Endodermal cell (in vitro differentiated cells): ENCODE measurements around the gene PIEZO2. TPM values are rescaled to one million over a fixed set of nuclear protein-coding genes. Genes with fewer than 3 reads are reported as not detected.

Experiments
- DNase-seq: peaks from one replicate; pipeline ENCODE4 v3.0.0-alpha.2; 2017
- H3K27ac ChIP-seq: 2 replicates; pipeline ENCODE4 v1.5.1; 2013; ENCODE audit warnings: mild to moderate bottlenecking, low read depth, low read length, moderate library complexity
- H3K27me3 ChIP-seq: 2 replicates; pipeline ENCODE4 v1.6.1; 2013; ENCODE audit warnings: mild to moderate bottlenecking, low read length, moderate library complexity; ENCODE audit not compliant: insufficient read depth, control insufficient read depth, poor library complexity, severe bottlenecking
- H3K36me3 ChIP-seq: 2 replicates; pipeline ENCODE4 v1.7.0; 2013; ENCODE audit warnings: mild to moderate bottlenecking, low read length, moderate library complexity; ENCODE audit not compliant: control insufficient read depth, insufficient read depth
- H3K4me1 ChIP-seq: one replicate; pipeline ENCODE4 v1.7.0; 2013; ENCODE audit warnings: low read length; ENCODE audit not compliant: control insufficient read depth, insufficient read depth
- H3K4me3 ChIP-seq: 2 replicates; pipeline ENCODE4 v1.5.1; 2013; ENCODE audit warnings: mild to moderate bottlenecking, low read length, moderate library complexity
- H3K9ac ChIP-seq: 2 replicates; pipeline ENCODE4 v1.6.1; 2013; ENCODE audit warnings: mild to moderate bottlenecking, low read length, moderate library complexity; ENCODE audit not compliant: poor library complexity, severe bottlenecking; ENCODE audit errors: extremely low read depth
- H3K9me3 ChIP-seq: 2 replicates; pipeline ENCODE4 v1.6.1; 2013; ENCODE audit warnings: mild to moderate bottlenecking, low read length, moderate library complexity; ENCODE audit not compliant: control insufficient read depth
- H3K27ac Mint-ChIP-seq: 2 replicates; pipeline ENCODE4 v1.8.0; 2020; ENCODE audit warnings: mixed read lengths
- H3K27me3 Mint-ChIP-seq: 2 replicates; pipeline ENCODE4 v1.8.0; 2021; ENCODE audit warnings: mild to moderate bottlenecking, mixed read lengths; ENCODE audit not compliant: insufficient read depth
- H3K36me3 Mint-ChIP-seq: 2 replicates; pipeline ENCODE4 v1.8.0; 2020; ENCODE audit warnings: low read depth, mixed read lengths
- H3K4me1 Mint-ChIP-seq: 2 replicates; pipeline ENCODE4 v1.8.0; 2020; ENCODE audit warnings: mixed read lengths
- H3K4me3 Mint-ChIP-seq: 2 replicates; pipeline ENCODE4 v1.8.0; 2020; ENCODE audit warnings: mild to moderate bottlenecking, moderate library complexity, mixed read lengths
- H3K9me3 Mint-ChIP-seq: 2 replicates; pipeline ENCODE4 v1.8.0; 2020; ENCODE audit warnings: mild to moderate bottlenecking, mixed read lengths
- CTCF ChIP-seq: fragments of 200-600 bp; sonication (generic); conservative IDR thresholded peaks from 2 replicates; pipeline ENCODE4 v1.5.0; 2021; ENCODE audit warnings: antibody characterized with exemption, mild to moderate bottlenecking
- WGBS, 2 experiments: methylation state at CpG; one replicate each; pipeline versions ENCODE4 v1.1.5 to v1.1.7; 2013; ENCODE audit warnings: missing lambda C conversion rate in 2 of 2, mixed read lengths in 1 of 2; ENCODE audit not compliant: insufficient coverage in 1 of 2, insufficient read length in 1 of 2; 5-methylcytosine and 5-hydroxymethylcytosine counted together
- total RNA-seq, 2 donors: library from RNA; stranded (reverse); fragmentation: NEBNext Ultra II Directional in 1 of 2; extraction: Animal tissue kit (Norgen Biotek cat#: 25700) in 1 of 2; gene quantifications; 2 replicates in 1 of 2; 3 replicates in 1 of 2; pipeline ENCODE4 v1.2.1, GENCODE V29; 2021

Gene PIEZO2
- total RNA-seq, 2 donors from 2014 or later, result 7.3 to 12.1 TPM

GRCh38 chr18:10953672-10954071 is 195.7 kb downstream of the PIEZO2 start:
- no peak for TF ChIP-seq CTCF
- Mint-ChIP-seq H3K4me1 (peaks cover 26% of the 10 kb centered on the region), H3K4me3 (no peak overlapping the region), H3K27me3 (no peaks in the 10 kb centered on the region), H3K9me3 (peaks cover 3% of the 10 kb centered on the region), H3K36me3 (no peaks in the 10 kb centered on the region), H3K27ac (no peak overlapping the region)
- H3K36me3 ChIP-seq, result no peaks in the 10 kb centered on the region
- H3K4me1 ChIP-seq, result peaks cover 4% of the 10 kb centered on the region
- H3K9ac ChIP-seq, result no peak overlapping the region
- DNase-seq, result no peak
- WGBS, 2 experiments, result 91 to 94% methylated on average over 4 to 5 of the region's 5 CpGs
- no peaks in the 10 kb centered on the region for H3K27me3 ChIP-seq
- H3K9me3 ChIP-seq, result peaks cover 2% of the 10 kb centered on the region
- H3K4me3 ChIP-seq, result no peak overlapping the region
- H3K27ac ChIP-seq, result no peak overlapping the region

GRCh38 chr18:10951631-10952544 is 197.5 kb downstream of the PIEZO2 start:
- no peaks in the 10 kb centered on the region for H3K27me3 ChIP-seq
- no peak for DNase-seq
- H3K36me3 Mint-ChIP-seq, result peaks cover 1% of the 10 kb centered on the region
- WGBS, 2 experiments, result no CpG with 5 or more reads among the region's 1 CpG
- H3K36me3 ChIP-seq, result no peaks in the 10 kb centered on the region
- no peak overlapping the region for H3K27ac Mint-ChIP-seq
- peaks cover 26% of the 10 kb centered on the region for H3K4me1 Mint-ChIP-seq
- peaks cover 17% of the 10 kb centered on the region for H3K9me3 ChIP-seq
- no peak overlapping the region for H3K4me3 ChIP-seq
- H3K4me3 Mint-ChIP-seq, result no peak overlapping the region
- H3K4me1 ChIP-seq, result peaks cover 4% of the 10 kb centered on the region
- no peaks in the 10 kb centered on the region for H3K27me3 Mint-ChIP-seq
- H3K9me3 Mint-ChIP-seq, result peaks cover 11% of the 10 kb centered on the region
- no peak overlapping the region for H3K9ac ChIP-seq
- no peak overlapping the region for H3K27ac ChIP-seq
- no peak for TF ChIP-seq CTCF

GRCh38 chr18:10950876-10951630 is 198.3 kb downstream of the PIEZO2 start:
- 90 to 91% methylated on average over 8 of the region's 8 CpGs for WGBS, 2 experiments
- no peak overlapping the region for H3K9ac ChIP-seq
- H3K36me3 ChIP-seq, result no peaks in the 10 kb centered on the region
- no peak for DNase-seq
- Mint-ChIP-seq H3K4me3 (no peak overlapping the region), H3K9me3 (peaks cover 17% of the 10 kb centered on the region), H3K36me3 (peaks cover 6% of the 10 kb centered on the region), H3K27ac (no peak overlapping the region), H3K27me3 (no peaks in the 10 kb centered on the region), H3K4me1 (peaks cover 26% of the 10 kb centered on the region)
- H3K27ac ChIP-seq, result no peak overlapping the region
- H3K4me1 ChIP-seq, result peaks cover 4% of the 10 kb centered on the region
- H3K27me3 ChIP-seq, result no peaks in the 10 kb centered on the region
- no peak for TF ChIP-seq CTCF
- peaks cover 25% of the 10 kb centered on the region for H3K9me3 ChIP-seq
- H3K4me3 ChIP-seq, result no peak overlapping the region
